Activated CD8-positive, alpha-beta memory T cell treated with anti-CD3 and anti-CD28 coated beads, Interleukin-2, amount 10 ng/mL, durations not matched to agents 7 days and 5 days (primary cell): ENCODE measurements around the gene SURF2. TPM values are rescaled to one million over a fixed set of nuclear protein-coding genes. Genes with fewer than 3 reads are reported as not detected.
A peak's percentile ranks its signal among the peaks of the same experiment; 100 is the strongest.
"Not testable (repeated sequence)": the region's sequence is repeated elsewhere in the genome, so short reads cannot be mapped to it uniquely, and the experiment has no call there.

Experiments
- ATAC-seq: fragments of 150-1000 bp; cut with Tn5 transposase; one replicate; pipeline ENCODE4 v1.10.0; 2021; ENCODE audit warnings: moderate library complexity
- CTCF ChIA-PET: fragments of 350-600 bp; sonication (Branson Sonifier 250); formaldehyde crosslinking; loops from one replicate; lab custom pipeline; 2021; ENCODE audit warnings: antibody characterized with exemption; lab: Charles Lee
- DNase-seq: peaks from one replicate; pipeline ENCODE4 v3.0.0-alpha.2; 2020
- H3K27ac Mint-ChIP-seq: one replicate; pipeline ENCODE4 v1.8.0; 2021; ENCODE audit warnings: mild to moderate bottlenecking, mixed read lengths
- H3K27me3 Mint-ChIP-seq: one replicate; pipeline ENCODE4 v1.8.0; 2021; ENCODE audit warnings: mixed read lengths
- H3K36me3 Mint-ChIP-seq: one replicate; pipeline ENCODE4 v1.8.0; 2021; ENCODE audit warnings: mild to moderate bottlenecking, mixed read lengths
- H3K4me1 Mint-ChIP-seq: one replicate; pipeline ENCODE4 v1.8.0; 2021; ENCODE audit warnings: mixed read lengths
- H3K4me3 Mint-ChIP-seq: one replicate; pipeline ENCODE4 v1.8.0; 2021; ENCODE audit warnings: mild to moderate bottlenecking, moderate library complexity, mixed read lengths
- H3K9me3 Mint-ChIP-seq: one replicate; pipeline ENCODE4 v1.8.0; 2022; ENCODE audit warnings: low read depth, mixed read lengths
- total RNA-seq, 2 experiments: library from RNA; stranded (reverse); gene quantifications; one replicate each; pipeline ENCODE4 v1.2.3, GENCODE V29; 2021

SURF2 gene
- 10 to 100 TPM; 14.9 to 23.2 TPM for total RNA-seq

DNA sequence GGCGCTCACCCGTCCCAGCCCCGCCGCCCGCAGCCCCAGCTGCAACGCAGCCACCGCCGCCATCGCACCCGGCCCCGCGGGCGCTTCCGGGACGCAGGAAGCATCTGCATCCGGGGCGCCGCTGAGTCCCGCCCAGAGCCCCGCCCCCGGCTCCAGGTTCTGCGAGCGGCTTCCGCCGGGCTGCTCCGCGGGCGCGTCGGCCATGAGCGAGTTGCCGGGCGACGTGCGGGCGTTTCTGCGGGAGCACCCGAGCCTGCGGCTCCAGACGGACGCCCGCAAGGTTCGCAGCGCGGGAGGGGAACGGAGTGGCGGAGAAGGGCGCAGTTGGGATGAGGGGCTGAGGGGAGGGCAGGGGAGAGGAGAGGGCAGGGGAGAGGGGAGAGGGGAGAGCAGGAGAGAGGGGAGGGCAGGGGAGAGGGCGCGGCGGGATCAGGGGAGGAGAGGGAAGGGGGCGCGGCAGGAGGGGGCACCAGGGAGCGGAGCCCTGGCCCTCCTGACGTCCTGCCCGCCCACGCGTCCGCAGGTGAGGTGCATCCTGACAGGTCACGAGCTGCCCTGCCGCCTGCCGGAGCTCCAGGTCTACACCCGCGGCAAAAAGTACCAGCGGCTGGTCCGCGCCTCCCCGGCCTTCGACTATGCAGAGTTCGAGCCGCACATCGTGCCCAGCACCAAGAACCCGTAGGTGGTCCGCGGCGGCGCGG is at the start of gene SURF2, which contains the start of gene SURF1:
Gene SURF2, plus strand, starts transcription at position 160 of the 701 bp plus-strand sequence. Its CDS starts 43 bp downstream, at position 203.
Gene SURF1, minus strand, starts transcription at position 97 of the 701 bp plus-strand sequence. Its CDS starts 34 bp downstream, at position 63.
- peak within 1 kb of the TSS; percentile 88 for H3K27ac Mint-ChIP-seq
- peak within 1 kb of the TSS; percentile 90 for H3K4me3 Mint-ChIP-seq
- no peaks in the 10 kb centered on the region for H3K27me3 Mint-ChIP-seq
- H3K36me3 Mint-ChIP-seq: peaks cover 19% of the 10 kb centered on the region
- CTCF ChIA-PET: interaction anchor here (1.0 to 8.2 kb wide), 14 partner anchors 8 to 209 kb away, joined by 3 to 100 read pairs (median 8); partner anchors contain the start of genes MED22, REXO4, RPL7A and STKLD1
- peaks cover 59% of the 10 kb centered on the region for H3K4me1 Mint-ChIP-seq
- ATAC-seq (peak; percentile 92), DNase-seq (peak; percentile 94)
- H3K9me3 Mint-ChIP-seq: no peaks in the 10 kb centered on the region

DNA sequence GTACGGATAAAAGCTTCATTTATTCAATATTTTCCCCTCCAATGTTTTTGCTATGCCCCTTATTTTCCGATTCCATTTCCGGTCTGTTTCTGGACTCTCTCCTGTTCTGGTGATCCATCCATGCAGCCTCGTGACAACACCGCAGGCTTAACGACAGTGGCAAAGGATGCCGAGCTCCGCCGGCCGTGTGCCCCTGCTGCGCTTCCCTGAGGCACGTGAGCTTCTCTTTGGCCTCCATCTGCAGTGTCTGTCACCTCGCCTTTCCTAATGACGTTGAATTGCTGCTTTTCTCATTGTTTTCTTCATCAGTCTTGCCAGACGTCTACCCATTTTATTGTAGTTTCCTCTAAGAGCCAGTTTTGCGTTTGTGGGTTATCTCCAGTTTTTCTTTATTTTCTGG is 49.0 kb upstream of the SURF2 start:
- H3K4me1 Mint-ChIP-seq: no peaks in the 10 kb centered on the region
- ATAC-seq (no peak), DNase-seq (no peak)
- no peaks in the 10 kb centered on the region for H3K9me3 Mint-ChIP-seq
- CTCF ChIA-PET: no interaction called here
- H3K36me3 Mint-ChIP-seq: no peaks in the 10 kb centered on the region
- H3K4me3 Mint-ChIP-seq: no peak overlapping the region
- H3K27ac Mint-ChIP-seq: no peak overlapping the region
- H3K27me3 Mint-ChIP-seq: peaks cover 12% of the 10 kb centered on the region

DNA sequence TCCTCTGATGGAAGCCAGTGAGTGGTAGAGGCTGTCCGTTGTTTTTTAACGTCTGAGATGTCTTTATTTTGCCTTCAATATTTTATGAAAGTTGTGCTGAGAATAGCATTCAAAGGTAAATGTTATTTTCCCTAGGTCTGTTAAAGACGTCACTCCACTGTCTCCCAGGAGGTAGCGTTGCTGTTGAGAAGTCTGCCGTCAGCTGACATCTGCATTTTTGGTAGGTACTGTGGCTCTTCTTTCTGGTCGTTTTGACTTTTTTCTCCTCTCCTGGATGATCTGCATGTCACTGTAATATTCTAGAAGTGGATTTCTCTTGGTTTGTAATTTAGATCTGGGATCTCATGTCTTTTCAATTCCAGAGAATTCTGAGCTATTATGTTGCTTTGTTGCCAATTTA is 46.7 kb upstream of the SURF2 start:
- H3K4me1 Mint-ChIP-seq: no peaks in the 10 kb centered on the region
- no peak overlapping the region for H3K27ac Mint-ChIP-seq
- peaks cover 12% of the 10 kb centered on the region for H3K27me3 Mint-ChIP-seq
- H3K9me3 Mint-ChIP-seq: no peaks in the 10 kb centered on the region
- ATAC-seq: no peak
- DNase-seq: no peak
- H3K36me3 Mint-ChIP-seq: no peaks in the 10 kb centered on the region
- no peak overlapping the region for H3K4me3 Mint-ChIP-seq
- CTCF ChIA-PET: no interaction called here

DNA sequence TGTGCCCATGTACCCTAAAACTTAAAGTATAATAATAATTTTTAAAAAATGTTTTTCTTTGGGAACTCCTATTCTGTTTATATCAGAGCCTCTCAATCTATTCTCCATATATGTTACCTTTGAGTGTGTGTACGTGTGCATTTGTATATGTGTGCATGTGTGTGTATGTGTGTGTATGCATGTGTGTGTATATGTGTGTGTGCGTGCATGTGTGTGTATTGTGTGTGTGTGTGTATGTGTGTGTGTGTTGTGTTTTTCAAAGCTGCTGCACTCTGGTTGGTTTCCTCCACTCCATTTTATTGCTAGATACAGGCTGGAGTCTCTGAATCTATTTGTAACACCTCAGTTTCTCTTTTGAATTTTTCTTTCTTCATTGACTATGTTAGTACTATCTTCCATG is 40.4 kb upstream of the SURF2 start:
- H3K27me3 Mint-ChIP-seq: peaks cover 2% of the 10 kb centered on the region
- H3K4me3 Mint-ChIP-seq: no peak overlapping the region
- no peaks in the 10 kb centered on the region for H3K9me3 Mint-ChIP-seq
- no peak for DNase-seq
- no peaks in the 10 kb centered on the region for H3K36me3 Mint-ChIP-seq
- ATAC-seq: no peak
- no peaks in the 10 kb centered on the region for H3K4me1 Mint-ChIP-seq
- H3K27ac Mint-ChIP-seq: no peak overlapping the region
- CTCF ChIA-PET: no interaction called here

DNA sequence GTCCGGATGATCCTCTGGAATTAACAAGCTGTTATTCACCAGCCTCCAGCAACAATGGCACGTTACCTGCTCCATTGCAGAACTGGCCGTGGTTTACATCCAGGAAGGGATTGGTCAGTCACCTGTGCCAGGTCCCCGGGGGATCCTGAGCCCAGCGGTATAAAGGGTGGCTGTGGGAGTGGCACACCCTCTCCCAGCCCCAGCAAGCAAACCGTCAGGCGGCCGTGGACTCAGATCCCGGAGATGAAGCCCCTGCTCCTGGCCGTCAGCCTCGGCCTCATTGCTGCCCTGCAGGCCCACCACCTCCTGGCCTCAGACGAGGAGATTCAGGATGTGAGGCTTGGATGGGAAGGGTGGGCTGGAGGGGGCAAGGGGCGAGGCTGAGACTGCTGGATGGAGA is 38.8 kb upstream of the SURF2 start:
- H3K9me3 Mint-ChIP-seq, CTCF ChIA-PET, H3K27ac Mint-ChIP-seq, H3K27me3 Mint-ChIP-seq, DNase-seq, ATAC-seq, H3K36me3 Mint-ChIP-seq, H3K4me1 Mint-ChIP-seq, H3K4me3 Mint-ChIP-seq: not testable (repeated sequence)

DNA sequence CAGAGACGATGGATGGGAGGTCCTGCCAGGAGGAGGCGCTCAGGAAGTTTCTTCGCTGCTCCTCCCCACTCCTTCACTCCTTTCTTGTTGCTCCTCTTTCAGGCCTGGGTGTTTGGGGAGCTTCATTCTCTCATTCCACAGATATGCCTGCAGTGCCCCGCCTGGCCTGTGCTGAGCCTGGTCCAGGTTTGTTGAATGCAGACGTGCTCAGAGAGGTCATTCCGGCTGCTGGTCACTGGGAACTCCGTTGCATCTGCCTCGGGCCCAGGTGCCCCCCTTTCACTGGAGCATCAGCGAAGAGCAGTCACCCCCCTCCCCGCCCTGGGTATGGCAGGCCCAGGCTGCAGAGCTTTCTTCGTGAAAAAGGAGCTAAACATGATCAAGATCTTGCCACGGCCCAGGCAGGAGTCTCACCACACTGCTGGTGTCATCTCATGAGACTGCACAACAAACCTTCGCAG is 35.9 kb upstream of the SURF2 start:
- CTCF ChIA-PET: interaction anchor here (1.4 kb wide), 1 partner anchor 9 kb away, joined by 3 read pairs; no protein-coding TSS in a partner anchor

DNA sequence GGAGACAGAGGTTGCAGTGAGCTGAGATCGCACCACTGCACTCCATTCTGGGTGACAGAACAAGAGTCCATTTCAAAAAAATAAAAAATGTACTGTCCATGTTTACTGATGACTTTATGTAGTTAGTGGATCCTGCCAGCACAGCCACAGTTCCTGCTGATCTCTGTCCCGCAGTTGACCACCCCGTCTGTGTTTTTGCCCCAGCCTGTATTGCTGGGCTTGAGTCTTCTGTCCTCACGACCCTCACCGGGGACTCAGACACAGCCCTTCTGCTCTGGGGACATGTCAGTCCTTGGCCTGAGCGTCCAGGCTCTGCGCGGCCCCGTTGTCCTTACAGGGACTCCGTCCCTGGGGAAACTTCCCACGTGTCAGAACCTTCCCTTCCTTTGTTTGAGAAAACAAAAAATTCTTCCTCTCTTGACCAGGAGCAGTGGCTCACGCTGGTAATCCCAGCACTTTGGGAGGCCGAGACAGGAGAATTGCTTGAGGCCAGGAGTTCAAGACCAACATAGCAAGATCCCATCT is 34.9 kb upstream of the SURF2 start:
- CTCF ChIA-PET: no interaction called here
- ATAC-seq: no peak
- no peaks in the 10 kb centered on the region for H3K27me3 Mint-ChIP-seq

More for the DNA sequence above, 35.9 kb upstream of the SURF2 start:
- no peaks in the 10 kb centered on the region for H3K27me3 Mint-ChIP-seq
- no peak overlapping the region for H3K27ac Mint-ChIP-seq
- no peaks in the 10 kb centered on the region for H3K9me3 Mint-ChIP-seq
- no peaks in the 10 kb centered on the region for H3K4me1 Mint-ChIP-seq
- no peak overlapping the region for H3K4me3 Mint-ChIP-seq
- DNase-seq (no peak), ATAC-seq (no peak)
- H3K36me3 Mint-ChIP-seq: no peaks in the 10 kb centered on the region

DNA sequence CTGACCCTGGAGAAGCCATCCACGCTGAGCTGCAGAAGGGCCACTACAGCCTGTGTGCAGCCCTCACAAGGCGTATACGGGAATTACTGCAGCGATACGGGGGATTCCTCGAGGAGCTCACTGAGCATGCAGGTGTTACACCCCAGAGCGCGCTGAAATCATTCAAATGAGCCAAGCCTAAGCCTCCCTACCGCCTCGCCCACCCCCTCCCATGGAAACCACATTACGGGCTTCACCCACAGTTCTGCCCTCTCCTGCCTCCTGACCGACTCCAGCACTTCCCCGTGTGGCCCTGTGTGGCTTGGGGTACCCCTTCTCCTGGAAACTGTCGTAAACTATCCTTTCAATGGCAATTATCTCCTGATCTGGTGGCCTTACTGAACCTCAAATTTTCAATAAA is 33.6 kb upstream of the SURF2 start:
- no peak overlapping the region for H3K27ac Mint-ChIP-seq
- no peaks in the 10 kb centered on the region for H3K27me3 Mint-ChIP-seq
- ATAC-seq (no peak), DNase-seq (no peak)
- H3K36me3 Mint-ChIP-seq: no peaks in the 10 kb centered on the region
- CTCF ChIA-PET: no interaction called here
- no peaks in the 10 kb centered on the region for H3K4me1 Mint-ChIP-seq
- H3K9me3 Mint-ChIP-seq: no peaks in the 10 kb centered on the region
- no peak overlapping the region for H3K4me3 Mint-ChIP-seq

More for the DNA sequence above, 34.9 kb upstream of the SURF2 start:
- H3K27ac Mint-ChIP-seq: no peak overlapping the region
- no peak for DNase-seq
- no peak overlapping the region for H3K4me3 Mint-ChIP-seq
- no peaks in the 10 kb centered on the region for H3K36me3 Mint-ChIP-seq
- H3K9me3 Mint-ChIP-seq: no peaks in the 10 kb centered on the region
- no peaks in the 10 kb centered on the region for H3K4me1 Mint-ChIP-seq

DNA sequence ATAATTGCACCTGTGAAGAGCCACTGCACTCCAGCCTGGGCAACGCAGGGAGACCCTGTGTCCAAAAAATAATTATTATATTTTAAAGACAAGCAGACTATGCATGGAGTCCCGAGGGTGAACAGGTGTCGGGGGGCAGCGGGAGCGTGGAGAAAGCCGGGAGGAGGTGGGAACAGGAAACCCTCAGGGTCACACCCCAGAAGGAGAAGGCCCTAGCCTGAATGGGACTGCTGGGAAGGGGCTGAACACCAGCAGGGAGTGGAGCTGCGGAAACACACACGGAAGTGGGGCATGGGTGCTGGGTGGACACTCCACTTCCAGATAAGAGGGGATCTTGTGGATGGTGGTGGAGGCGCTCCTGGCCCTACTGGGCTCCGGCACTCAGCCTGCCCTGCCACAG is 33.1 kb upstream of the SURF2 start:
- Mint-ChIP-seq H3K36me3 (no peaks in the 10 kb centered on the region), H3K9me3 (no peaks in the 10 kb centered on the region), H3K4me3 (no peak overlapping the region), H3K4me1 (no peaks in the 10 kb centered on the region), H3K27me3 (no peaks in the 10 kb centered on the region), H3K27ac (no peak overlapping the region)
- ATAC-seq (no peak), DNase-seq (no peak)
- CTCF ChIA-PET: no interaction called here

DNA sequence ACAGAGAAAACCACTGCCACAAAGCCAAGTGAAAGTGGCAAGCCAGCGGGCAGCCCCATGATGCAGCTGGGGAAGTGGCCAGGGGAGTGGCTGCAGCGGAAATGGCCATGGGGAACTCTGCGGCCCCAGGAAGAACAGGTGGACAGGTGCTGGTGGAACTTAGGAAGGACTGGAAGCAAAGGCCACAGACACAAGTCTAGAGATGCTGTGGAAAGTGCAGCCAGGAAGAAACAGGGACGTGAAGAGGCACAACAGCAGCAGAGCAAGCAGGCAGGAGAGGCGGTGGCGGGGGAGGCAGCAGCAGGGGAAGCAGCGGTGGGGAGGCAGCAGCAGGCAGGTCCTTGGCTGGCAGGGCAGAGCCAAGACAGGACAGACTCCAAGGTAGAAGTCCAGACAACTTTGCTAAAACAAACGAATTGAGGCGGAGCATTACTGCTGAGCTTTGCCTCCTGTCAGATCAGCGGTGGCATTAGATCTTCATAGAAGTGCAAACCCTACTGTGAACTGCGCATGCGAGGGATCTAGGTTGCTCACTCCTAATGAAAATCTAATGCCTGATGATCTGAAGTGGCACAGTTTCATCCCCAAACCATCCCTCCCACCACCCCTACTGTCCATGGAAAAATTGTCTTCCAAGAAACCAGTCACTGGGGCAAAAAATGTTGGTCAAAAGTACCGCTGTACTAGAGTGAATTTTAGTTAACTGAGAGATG is 32.2 kb upstream of the SURF2 start:
- DNase-seq (no peak), ATAC-seq (no peak)
- Mint-ChIP-seq H3K36me3 (no peaks in the 10 kb centered on the region), H3K27ac (no peak overlapping the region), H3K9me3 (no peaks in the 10 kb centered on the region), H3K4me1 (no peaks in the 10 kb centered on the region), H3K4me3 (no peak overlapping the region), H3K27me3 (no peaks in the 10 kb centered on the region)
- CTCF ChIA-PET: interaction anchor here (1.6 kb wide), 1 partner anchor 10 kb away, joined by 3 read pairs; no protein-coding TSS in a partner anchor

DNA sequence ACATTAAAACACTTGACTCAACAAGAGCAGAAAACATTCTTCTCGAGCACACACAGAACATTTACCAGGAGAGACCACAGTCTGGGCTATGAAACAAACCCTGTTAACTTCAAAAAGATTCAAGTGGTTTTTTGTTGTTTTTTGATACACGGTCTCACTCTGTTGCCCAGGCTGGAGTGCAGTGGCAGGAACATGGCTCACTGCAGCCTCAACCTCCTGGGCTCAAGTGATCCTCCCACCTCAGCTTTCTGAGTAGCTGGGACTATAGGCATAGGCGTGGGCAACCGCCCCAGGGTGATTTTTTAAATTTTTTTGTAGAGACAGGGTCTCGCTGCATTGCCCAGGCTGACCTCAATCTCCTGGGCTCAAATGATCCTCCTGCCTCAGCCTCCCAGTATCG is 29.3 kb upstream of the SURF2 start:
- CTCF ChIA-PET, H3K4me1 Mint-ChIP-seq, ATAC-seq, DNase-seq, H3K27me3 Mint-ChIP-seq, H3K9me3 Mint-ChIP-seq, H3K27ac Mint-ChIP-seq, H3K4me3 Mint-ChIP-seq: not testable (repeated sequence)
- peaks cover 11% of the 10 kb centered on the region for H3K36me3 Mint-ChIP-seq

DNA sequence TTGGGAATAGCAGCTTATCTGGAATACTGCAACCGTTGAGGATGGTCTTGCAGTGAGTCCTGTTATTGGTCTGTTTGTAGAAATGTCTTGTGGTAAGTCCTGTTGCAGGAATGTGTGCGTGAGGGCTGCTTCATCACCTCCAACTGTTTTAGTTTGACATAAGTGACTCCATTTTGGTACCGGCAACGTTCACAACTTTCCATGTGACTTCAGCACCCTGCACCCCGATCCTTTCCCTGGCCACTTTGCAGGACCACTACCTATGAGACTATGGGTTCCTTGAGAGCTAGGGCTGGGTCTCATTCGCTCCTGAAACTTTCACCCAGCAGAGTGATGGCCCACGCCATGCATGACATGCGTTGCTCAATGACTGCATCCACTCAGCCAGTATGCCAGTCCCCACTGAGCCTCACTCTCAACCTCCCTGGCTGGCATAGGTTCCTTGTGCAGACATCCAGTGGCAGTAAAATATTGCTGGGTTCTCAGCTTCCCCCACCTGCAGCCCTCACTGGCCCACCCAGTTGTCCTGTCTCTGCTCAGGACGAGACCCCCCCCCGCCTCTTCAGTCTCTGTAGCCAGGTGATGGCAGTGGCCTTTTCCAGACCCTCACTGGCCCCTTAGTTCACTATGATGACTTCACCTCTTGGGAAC is 28.4 kb upstream of the SURF2 start:
- CTCF ChIA-PET: interaction anchor here (0.6 kb wide), 1 partner anchor 27 kb away, joined by 3 read pairs; no protein-coding TSS in a partner anchor
- Mint-ChIP-seq H3K27ac (no peak overlapping the region), H3K9me3 (no peaks in the 10 kb centered on the region), H3K36me3 (peaks cover 17% of the 10 kb centered on the region), H3K27me3 (no peaks in the 10 kb centered on the region), H3K4me1 (peaks cover 1% of the 10 kb centered on the region), H3K4me3 (no peak overlapping the region)
- DNase-seq (no peak), ATAC-seq (no peak)
